Keratinocyte (primary cell): Measurements from ENCODE around the gene EML5. TPM values are rescaled to one million over a fixed set of nuclear protein-coding genes. Genes with fewer than 3 reads are reported as not detected.

Experiments used
- DNase-seq: peaks from one replicate; pipeline ENCODE4 v3.0.0-alpha.2; 2011; ENCODE audit warnings: low read depth, missing footprints, low spot score
- FAIRE-seq: peaks from 2 replicates; lab custom pipeline; 2011; peaks lifted over from hg19 to GRCh38; lab: Jason Lieb, UNC
- H2AFZ ChIP-seq: 2 replicates; pipeline ENCODE4 v1.6.0; 2012; ENCODE audit warnings: low read length, control low read depth, inconsistent platforms; ENCODE audit not compliant: control insufficient read depth
- H3K27ac ChIP-seq: 2 replicates; pipeline ENCODE4 v1.5.1; 2011; ENCODE audit warnings: low read length; ENCODE audit not compliant: control insufficient read depth, insufficient read depth
- H3K27me3 ChIP-seq: 3 replicates; pipeline ENCODE4 v1.6.0; 2011; ENCODE audit warnings: low read length; ENCODE audit not compliant: control insufficient read depth, insufficient read depth; ENCODE audit errors: extremely low read depth
- H3K36me3 ChIP-seq, 2 experiments: 2 replicates in 1 of 2; 3 replicates in 1 of 2; pipeline ENCODE4 v1.5.1; 2011; ENCODE audit warnings: low read length in 2 of 2, mild to moderate bottlenecking in 1 of 2; ENCODE audit not compliant: control insufficient read depth in 2 of 2, insufficient read depth in 2 of 2; ENCODE audit errors: extremely low read depth in 1 of 2
- H3K4me1 ChIP-seq: 3 replicates; pipeline ENCODE4 v1.5.1; 2011; ENCODE audit warnings: low read length; ENCODE audit not compliant: control insufficient read depth, insufficient read depth; ENCODE audit errors: extremely low read depth
- H3K4me2 ChIP-seq: 3 replicates; pipeline ENCODE4 v1.6.0; 2011; ENCODE audit warnings: low read depth, low read length; ENCODE audit not compliant: control insufficient read depth, insufficient read depth; ENCODE audit errors: extremely low read depth
- H3K4me3 ChIP-seq, 3 experiments: fragments of 200-600 bp in 1 of 3; sonication (generic) in 1 of 3; 2 replicates in 2 of 3; 3 replicates in 1 of 3; pipeline ENCODE4 v1.5.1; 2011 to 2016; ENCODE audit warnings: low read length in 3 of 3, mild to moderate bottlenecking in 3 of 3, control low read depth in 2 of 3, inconsistent platforms in 1 of 3, low read depth in 1 of 3, mixed read lengths in 1 of 3, mixed run types in 1 of 3, moderate library complexity in 1 of 3; ENCODE audit not compliant: control insufficient read depth in 2 of 3, insufficient read depth in 2 of 3; ENCODE audit errors: extremely low read depth in 1 of 3
- H3K79me2 ChIP-seq: 2 replicates; pipeline ENCODE4 v1.6.0; 2012; ENCODE audit warnings: low read length; ENCODE audit not compliant: control insufficient read depth, insufficient read depth
- H3K9ac ChIP-seq: 3 replicates; pipeline ENCODE4 v1.6.0; 2011; ENCODE audit warnings: low read length; ENCODE audit not compliant: control insufficient read depth, insufficient read depth; ENCODE audit errors: extremely low read depth
- H3K9me1 ChIP-seq: 3 replicates; pipeline ENCODE4 v1.6.0; 2011; ENCODE audit warnings: low read length; ENCODE audit not compliant: control insufficient read depth, insufficient read depth; ENCODE audit errors: extremely low read depth
- H3K9me3 ChIP-seq: 2 replicates; pipeline ENCODE4 v1.5.1; 2012; ENCODE audit warnings: low read depth, low read length; ENCODE audit not compliant: control insufficient read depth
- H4K20me1 ChIP-seq: 3 replicates; pipeline ENCODE4 v1.6.0; 2011; ENCODE audit warnings: low read length; ENCODE audit not compliant: control insufficient read depth, insufficient read depth; ENCODE audit errors: extremely low read depth
- EZH2 ChIP-seq: IDR thresholded peaks from one replicate; pipeline ENCODE4 v1.6.1; 2012; ENCODE audit warnings: inconsistent platforms, mild to moderate bottlenecking, low read length, moderate library complexity
- dilution Hi-C: fragments of 300-500 bp; cut with MboI; formaldehyde crosslinking; loops from one replicate; pipeline ENCODE4 v1.7.0; 2020; ENCODE audit warnings: low sequenced_read_pairs; ENCODE audit not compliant: extremely low pct_ligation_motif_present
- polyA plus RNA-seq, 5 experiments: library from polyadenylated mRNA; depleted of rRNA in 3 of 5; stranded (reverse) in 3 of 5; stranded (forward) in 1 of 5; unstranded in 1 of 5; fragments of >200 nt; gene quantifications; 1 replicate in 1 of 5; 2 replicates in 3 of 5; 3 replicates in 1 of 5; pipeline versions ENCODE4 v1.2.1 to v1.2.3, GENCODE V29; 2011 to 2012; ENCODE audit warnings: missing spikeins in 2 of 5, low read depth in 1 of 5, low replicate concordance in 1 of 5
- TF ChIP-seq, protein P1 (sequence below), 3 experiments: IDR thresholded peaks in 1 of 3; conservative IDR thresholded peaks in 1 of 3; optimal IDR thresholded peaks in 1 of 3; 2 replicates in 2 of 3; 3 replicates in 1 of 3; pipeline versions ENCODE3 to v1.5.1; 2011; ENCODE audit warnings: low read length in 3 of 3, mild to moderate bottlenecking in 3 of 3, moderate library complexity in 2 of 3, control low read depth in 1 of 3, inconsistent platforms in 1 of 3; ENCODE audit not compliant: insufficient read depth in 2 of 3; ENCODE audit errors: extremely low read depth in 1 of 3

Gene EML5
- polyA plus RNA-seq, 1 donor (not counting 4 experiments of a cell fraction or from before 2014, with no cell fraction given) = 1.4 TPM

DNA sequence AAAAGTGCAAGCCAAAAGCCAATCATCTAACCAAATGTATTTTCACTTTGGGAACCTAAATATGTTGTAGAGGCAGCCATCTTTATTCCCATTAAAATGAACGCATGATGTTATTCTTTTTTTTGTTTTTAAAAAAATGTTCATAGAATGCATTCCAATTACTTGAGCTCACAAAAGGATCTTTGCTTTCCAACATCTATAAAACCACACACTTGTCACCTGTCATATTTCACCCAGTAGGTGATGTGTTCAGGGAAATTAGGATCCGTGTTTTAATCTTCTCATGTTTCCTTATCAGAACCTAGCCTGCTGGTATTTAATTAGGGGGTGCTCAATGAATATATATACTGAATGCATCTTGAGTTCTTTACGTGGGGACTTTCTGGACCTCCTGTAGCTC lies 45.3 kb upstream of the EML5 start:
- H3K36me3 ChIP-seq = no peaks in the 10 kb centered on the region

DNA sequence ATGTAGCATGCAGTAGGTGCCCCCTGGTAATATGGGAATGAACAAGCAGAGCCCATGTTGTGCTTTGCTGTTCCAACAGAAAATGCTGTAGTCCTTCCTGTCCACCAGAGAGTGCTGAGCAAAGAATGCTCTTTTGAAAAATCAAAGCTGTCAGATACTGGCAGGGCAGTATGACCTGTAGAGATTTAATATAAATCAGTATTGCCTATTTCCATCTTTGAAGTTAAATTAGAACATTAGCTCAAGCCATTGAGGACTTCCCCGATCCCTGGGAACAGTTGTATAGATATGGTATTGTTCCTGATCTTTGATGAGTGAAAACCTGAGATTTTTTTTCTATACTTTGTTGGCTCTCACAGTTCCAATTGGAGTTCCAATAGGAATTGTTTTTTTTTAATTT lies 44.7 kb upstream of the EML5 start:
- Histone ChIP-seq H3K4me3 (no peak overlapping the region), H3K4me2 (no peak overlapping the region), H3K9me1 (no peaks in the 10 kb centered on the region), H2AFZ (no peak overlapping the region), H3K79me2 (peaks cover 14% of the 10 kb centered on the region), H3K9me3 (no peaks in the 10 kb centered on the region), H3K9ac (no peak overlapping the region), H3K27ac (no peak overlapping the region), H3K36me3 (no peaks in the 10 kb centered on the region), H4K20me1 (no peaks in the 10 kb centered on the region), H3K4me1 (peaks cover 35% of the 10 kb centered on the region), H3K27me3 (no peaks in the 10 kb centered on the region)
- TF ChIP-seq EZH2 = no peak
- TF ChIP-seq, protein P1, sequence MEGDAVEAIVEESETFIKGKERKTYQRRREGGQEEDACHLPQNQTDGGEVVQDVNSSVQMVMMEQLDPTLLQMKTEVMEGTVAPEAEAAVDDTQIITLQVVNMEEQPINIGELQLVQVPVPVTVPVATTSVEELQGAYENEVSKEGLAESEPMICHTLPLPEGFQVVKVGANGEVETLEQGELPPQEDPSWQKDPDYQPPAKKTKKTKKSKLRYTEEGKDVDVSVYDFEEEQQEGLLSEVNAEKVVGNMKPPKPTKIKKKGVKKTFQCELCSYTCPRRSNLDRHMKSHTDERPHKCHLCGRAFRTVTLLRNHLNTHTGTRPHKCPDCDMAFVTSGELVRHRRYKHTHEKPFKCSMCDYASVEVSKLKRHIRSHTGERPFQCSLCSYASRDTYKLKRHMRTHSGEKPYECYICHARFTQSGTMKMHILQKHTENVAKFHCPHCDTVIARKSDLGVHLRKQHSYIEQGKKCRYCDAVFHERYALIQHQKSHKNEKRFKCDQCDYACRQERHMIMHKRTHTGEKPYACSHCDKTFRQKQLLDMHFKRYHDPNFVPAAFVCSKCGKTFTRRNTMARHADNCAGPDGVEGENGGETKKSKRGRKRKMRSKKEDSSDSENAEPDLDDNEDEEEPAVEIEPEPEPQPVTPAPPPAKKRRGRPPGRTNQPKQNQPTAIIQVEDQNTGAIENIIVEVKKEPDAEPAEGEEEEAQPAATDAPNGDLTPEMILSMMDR (optimal IDR thresholded peaks at IDR 0.05 in 1 of 3, IDR thresholded peaks at IDR 0.05 in 1 of 3, conservative IDR thresholded peaks at IDR 0.05 in 1 of 3; ENCODE audit: extremely low read depth in 1 of 3, insufficient read depth in 2 of 3, low read length in 3 of 3) = no peak
- dilution Hi-C loops = no loop called here
- FAIRE-seq = peak; percentile 39
- no peak for DNase-seq

More for the DNA sequence above, 45.3 kb upstream of the EML5 start:
- H4K20me1 ChIP-seq = no peaks in the 10 kb centered on the region
- H3K27ac ChIP-seq = no peak overlapping the region
- no peaks in the 10 kb centered on the region for H3K27me3 ChIP-seq
- dilution Hi-C loops = no loop called here
- H3K4me2 ChIP-seq = no peak overlapping the region
- H3K4me3 ChIP-seq = no peak overlapping the region
- no peak overlapping the region for H3K9ac ChIP-seq
- no peaks in the 10 kb centered on the region for H3K9me3 ChIP-seq
- H3K79me2 ChIP-seq = peaks cover 13% of the 10 kb centered on the region
- no peak overlapping the region for H2AFZ ChIP-seq
- peak; percentile 52 for FAIRE-seq
- H3K4me1 ChIP-seq = peaks cover 35% of the 10 kb centered on the region
- no peak for DNase-seq
- TF ChIP-seq EZH2 = no peak
- TF ChIP-seq, protein P1 (optimal IDR thresholded peaks at IDR 0.05 in 1 of 3, IDR thresholded peaks at IDR 0.05 in 1 of 3, conservative IDR thresholded peaks at IDR 0.05 in 1 of 3; ENCODE audit: extremely low read depth in 1 of 3, insufficient read depth in 2 of 3, low read length in 3 of 3) = no peak
- no peaks in the 10 kb centered on the region for H3K9me1 ChIP-seq
